H9 (cell line): ENCODE results near the gene SLC2A4RG. TPM values are rescaled to one million over a fixed set of nuclear protein-coding genes. Genes with fewer than 3 reads are reported as not detected.
A peak's percentile ranks its signal among the peaks of the same experiment; 100 is the strongest.

Experiments used
- DNase-seq: peaks from one replicate; pipeline ENCODE4 v3.0.0-alpha.2; 2017
- H2AFZ ChIP-seq: one replicate; pipeline ENCODE4 v1.6.1; 2013; ENCODE audit warnings: mild to moderate bottlenecking, low read length, control low read depth, moderate library complexity
- H2AK5ac ChIP-seq: 2 replicates; pipeline ENCODE4 v1.6.1; 2013; ENCODE audit warnings: low read length, control low read depth, mixed read lengths; ENCODE audit not compliant: insufficient read length
- H2BK120ac ChIP-seq: one replicate; pipeline ENCODE4 v1.6.1; 2013; ENCODE audit warnings: low read depth, mild to moderate bottlenecking, low read length, control low read depth, inconsistent platforms; ENCODE audit not compliant: poor library complexity, severe bottlenecking
- H2BK12ac ChIP-seq: 2 replicates; pipeline ENCODE4 v1.6.1; 2013; ENCODE audit warnings: low read length, control low read depth, mixed read lengths, low read depth; ENCODE audit not compliant: insufficient read length
- H2BK15ac ChIP-seq: 2 replicates; pipeline ENCODE4 v1.6.1; 2013; ENCODE audit warnings: low read depth, low read length, control low read depth
- H2BK20ac ChIP-seq: one replicate; pipeline ENCODE4 v1.6.1; 2013; ENCODE audit warnings: low read depth, mild to moderate bottlenecking, low read length, control low read depth, inconsistent platforms; ENCODE audit not compliant: poor library complexity, severe bottlenecking
- H2BK5ac ChIP-seq: 2 replicates; pipeline ENCODE4 v1.6.1; 2013; ENCODE audit warnings: low read length, control low read depth, mixed read lengths; ENCODE audit not compliant: insufficient read length
- H3K14ac ChIP-seq: 2 replicates; pipeline ENCODE4 v1.6.1; 2013; ENCODE audit warnings: low read length, control low read depth; ENCODE audit not compliant: insufficient read depth
- H3K18ac ChIP-seq: 2 replicates; pipeline ENCODE4 v1.6.1; 2013; ENCODE audit warnings: low read depth, mild to moderate bottlenecking, mixed read lengths, low read length, control low read depth; ENCODE audit not compliant: insufficient read length
- H3K23ac ChIP-seq: 2 replicates; pipeline ENCODE4 v1.6.1; 2013; ENCODE audit warnings: low read length, control low read depth, mixed read lengths, low read depth; ENCODE audit not compliant: insufficient read length
- H3K23me2 ChIP-seq: 2 replicates; pipeline ENCODE4 v1.6.1; 2013; ENCODE audit warnings: low read depth, mild to moderate bottlenecking, mixed read lengths, low read length, control low read depth; ENCODE audit not compliant: insufficient read length, poor library complexity, severe bottlenecking
- H3K27ac ChIP-seq: 2 replicates; pipeline ENCODE4 v1.5.1; 2013; ENCODE audit warnings: low read length, control low read depth, mixed read lengths, low read depth; ENCODE audit not compliant: insufficient read length
- H3K27me3 ChIP-seq: 2 replicates; pipeline ENCODE4 v1.6.1; 2013; ENCODE audit warnings: low read length, control low read depth, inconsistent platforms; ENCODE audit not compliant: insufficient read depth
- H3K4ac ChIP-seq: 2 replicates; pipeline ENCODE4 v1.6.1; 2013; ENCODE audit warnings: low read depth, mild to moderate bottlenecking, control low read depth, inconsistent platforms, low read length, moderate library complexity
- H3K4me1 ChIP-seq: 2 replicates; pipeline ENCODE4 v1.6.1; 2013; ENCODE audit warnings: low read length, control low read depth, inconsistent platforms; ENCODE audit not compliant: insufficient read depth
- H3K4me2 ChIP-seq: 2 replicates; pipeline ENCODE4 v1.6.1; 2013; ENCODE audit warnings: low read length, control low read depth, mixed read lengths; ENCODE audit not compliant: insufficient read length, insufficient read depth
- H3K56ac ChIP-seq: 2 replicates; pipeline ENCODE4 v1.6.1; 2013; ENCODE audit warnings: low read depth, mild to moderate bottlenecking, mixed read lengths, low read length, control low read depth; ENCODE audit not compliant: insufficient read length
- H3K79me1 ChIP-seq: 2 replicates; pipeline ENCODE4 v1.6.1; 2013; ENCODE audit warnings: low read depth, mild to moderate bottlenecking, moderate library complexity, low read length, control low read depth, inconsistent platforms; ENCODE audit not compliant: insufficient read depth, poor library complexity, severe bottlenecking
- H3K79me2 ChIP-seq: 2 replicates; pipeline ENCODE4 v1.6.1; 2013; ENCODE audit warnings: low read length, control low read depth, inconsistent platforms; ENCODE audit not compliant: insufficient read depth
- H3K9ac ChIP-seq: 2 replicates; pipeline ENCODE4 v1.6.1; 2013; ENCODE audit warnings: low read length, control low read depth, mixed read lengths; ENCODE audit not compliant: insufficient read length; ENCODE audit errors: extremely low read depth
- H3K9me3 ChIP-seq: one replicate; pipeline ENCODE4 v1.6.1; 2013; ENCODE audit warnings: low read depth, low read length, inconsistent platforms; ENCODE audit not compliant: control insufficient read depth
- H3T11ph ChIP-seq: one replicate; pipeline ENCODE4 v1.6.1; 2013; ENCODE audit warnings: mild to moderate bottlenecking, low read length, control low read depth, inconsistent platforms
- H4K20me1 ChIP-seq: one replicate; pipeline ENCODE4 v1.6.1; 2013; ENCODE audit not compliant: control insufficient read depth, insufficient read length, insufficient read depth
- H4K5ac ChIP-seq: 2 replicates; pipeline ENCODE4 v1.6.1; 2013; ENCODE audit warnings: low read depth, mild to moderate bottlenecking, mixed read lengths, low read length, control low read depth; ENCODE audit not compliant: insufficient read length
- H4K8ac ChIP-seq: replicated peaks from 2 replicates; pipeline ENCODE4 v1.6.1; 2013; ENCODE audit warnings: low read length, control low read depth, mixed read lengths, low read depth; ENCODE audit not compliant: insufficient read length
- H4K91ac ChIP-seq: 2 replicates; pipeline ENCODE4 v1.6.1; 2013; ENCODE audit warnings: low read depth, mild to moderate bottlenecking, moderate library complexity, mixed read lengths, low read length, control low read depth; ENCODE audit not compliant: insufficient read length
- H3K27ac Mint-ChIP-seq, 3 experiments: 2 replicates in 2 of 3; 3 replicates in 1 of 3; pipeline ENCODE4 v1.8.0; 2020 to 2021; ENCODE audit warnings: mixed read lengths in 3 of 3, mild to moderate bottlenecking in 1 of 3, moderate library complexity in 1 of 3
- H3K27me3 Mint-ChIP-seq: 2 replicates; pipeline ENCODE4 v1.8.0; 2021; ENCODE audit warnings: low read depth, mild to moderate bottlenecking, moderate library complexity, mixed read lengths
- H3K36me3 Mint-ChIP-seq, 3 experiments: 2 replicates in 2 of 3; 3 replicates in 1 of 3; pipeline ENCODE4 v1.8.0; 2020 to 2021; ENCODE audit warnings: low read depth in 3 of 3, mixed read lengths in 3 of 3; ENCODE audit not compliant: insufficient read depth in 1 of 3
- H3K4me1 Mint-ChIP-seq, 2 experiments: 2 replicates each; pipeline ENCODE4 v1.8.0; 2020; ENCODE audit warnings: mixed read lengths in 2 of 2
- H3K4me3 Mint-ChIP-seq, 2 experiments: 2 replicates in 1 of 2; 3 replicates in 1 of 2; pipeline ENCODE4 v1.8.0; 2020 to 2021; ENCODE audit warnings: mild to moderate bottlenecking in 2 of 2, mixed read lengths in 2 of 2, moderate library complexity in 1 of 2
- H3K9me3 Mint-ChIP-seq, 2 experiments: 2 replicates in 1 of 2; 3 replicates in 1 of 2; pipeline ENCODE4 v1.8.0; 2020; ENCODE audit warnings: mild to moderate bottlenecking in 2 of 2, mixed read lengths in 2 of 2, moderate library complexity in 1 of 2
- WGBS: extraction: QIAGEN DNeasy Blood & Tissue Kit; methylation state at CpG from one replicate; pipeline ENCODE4 v1.1.7; 2013; ENCODE audit warnings: missing lambda C conversion rate, low lambda C conversion rate, mixed read lengths; ENCODE audit not compliant: insufficient read length; ENCODE audit errors: extremely low coverage; 5-methylcytosine and 5-hydroxymethylcytosine counted together
- total RNA-seq: library from RNA; stranded (reverse); gene quantifications from 2 replicates; pipeline ENCODE4 v1.2.1, GENCODE V29; 2021
- TF ChIP-seq, protein P1 (sequence below): fragments of 200-600 bp; sonication (generic); conservative IDR thresholded peaks from 3 replicates; pipeline ENCODE4 v1.8.0; 2021; ENCODE audit warnings: antibody characterized with exemption, mild to moderate bottlenecking

Gene SLC2A4RG
- total RNA-seq, 1 experiment from 2014 or later = 43.9 TPM

DNA sequence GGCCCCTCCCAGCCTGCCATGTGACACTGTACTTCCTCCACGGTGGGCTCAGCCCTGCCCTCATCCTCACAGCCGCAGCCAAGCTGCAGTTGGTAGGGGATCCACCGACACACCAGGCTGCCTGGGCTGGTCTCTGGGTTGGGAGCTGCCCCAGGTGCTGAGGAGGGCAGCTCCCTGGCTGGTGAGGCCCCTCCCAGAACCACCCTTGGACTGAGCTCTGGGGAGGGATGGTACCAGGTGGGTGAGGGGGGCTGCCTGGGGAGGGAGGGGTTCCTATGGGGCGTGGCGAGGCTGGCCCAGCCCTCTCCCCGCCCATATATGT, 43.3 kb upstream of the SLC2A4RG start:
- Histone ChIP-seq H3K27ac (no peak overlapping the region), H3K23me2 (peaks cover 4% of the 10 kb centered on the region), H3K4ac (no peak overlapping the region), H2AK5ac (no peak overlapping the region), H4K8ac (no peak overlapping the region), H2BK20ac (no peak overlapping the region), H3T11ph (no peak overlapping the region), H2BK12ac (no peak overlapping the region), H2BK15ac (no peak overlapping the region), H4K5ac (no peak overlapping the region), H3K79me2 (no peaks in the 10 kb centered on the region), H3K14ac (no peak overlapping the region), H4K20me1 (no peaks in the 10 kb centered on the region), H2AFZ (no peak overlapping the region), H3K9ac (no peak overlapping the region), H3K56ac (no peak overlapping the region), H3K27me3 (no peaks in the 10 kb centered on the region), H3K4me1 (no peaks in the 10 kb centered on the region), H3K79me1 (no peaks in the 10 kb centered on the region), H3K9me3 (no peaks in the 10 kb centered on the region), H3K23ac (no peak overlapping the region), H2BK5ac (no peak overlapping the region), H3K4me2 (no peak overlapping the region), H4K91ac (no peak overlapping the region), H3K18ac (no peak overlapping the region), H2BK120ac (no peak overlapping the region)
- peak overlapping the region in 2 of 3 experiments; percentile 61 to 82; a peak in 2 of 7 replicates for H3K27ac Mint-ChIP-seq
- peaks cover 6% of the 10 kb centered on the region for H3K27me3 Mint-ChIP-seq
- peaks cover 14 to 19% (median 17%) of the 10 kb centered on the region in 3 experiments; a peak in 6 of 7 replicates for H3K36me3 Mint-ChIP-seq
- peaks cover 3 to 5% of the 10 kb centered on the region in 2 experiments; a peak in 3 of 5 replicates for H3K9me3 Mint-ChIP-seq
- H3K4me3 Mint-ChIP-seq = peak overlapping the region; percentile 34 to 35; a peak in 3 of 5 replicates
- TF ChIP-seq, protein P1, sequence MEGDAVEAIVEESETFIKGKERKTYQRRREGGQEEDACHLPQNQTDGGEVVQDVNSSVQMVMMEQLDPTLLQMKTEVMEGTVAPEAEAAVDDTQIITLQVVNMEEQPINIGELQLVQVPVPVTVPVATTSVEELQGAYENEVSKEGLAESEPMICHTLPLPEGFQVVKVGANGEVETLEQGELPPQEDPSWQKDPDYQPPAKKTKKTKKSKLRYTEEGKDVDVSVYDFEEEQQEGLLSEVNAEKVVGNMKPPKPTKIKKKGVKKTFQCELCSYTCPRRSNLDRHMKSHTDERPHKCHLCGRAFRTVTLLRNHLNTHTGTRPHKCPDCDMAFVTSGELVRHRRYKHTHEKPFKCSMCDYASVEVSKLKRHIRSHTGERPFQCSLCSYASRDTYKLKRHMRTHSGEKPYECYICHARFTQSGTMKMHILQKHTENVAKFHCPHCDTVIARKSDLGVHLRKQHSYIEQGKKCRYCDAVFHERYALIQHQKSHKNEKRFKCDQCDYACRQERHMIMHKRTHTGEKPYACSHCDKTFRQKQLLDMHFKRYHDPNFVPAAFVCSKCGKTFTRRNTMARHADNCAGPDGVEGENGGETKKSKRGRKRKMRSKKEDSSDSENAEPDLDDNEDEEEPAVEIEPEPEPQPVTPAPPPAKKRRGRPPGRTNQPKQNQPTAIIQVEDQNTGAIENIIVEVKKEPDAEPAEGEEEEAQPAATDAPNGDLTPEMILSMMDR = no peak
- no CpG with 5 or more reads among the region's 6 CpGs for WGBS
- DNase-seq = peak; percentile 90
- H3K4me1 Mint-ChIP-seq = peaks cover 2 to 10% of the 10 kb centered on the region in 2 experiments
